ENCODE data around the gene PDE11A.

PDE11A gene

DNA sequence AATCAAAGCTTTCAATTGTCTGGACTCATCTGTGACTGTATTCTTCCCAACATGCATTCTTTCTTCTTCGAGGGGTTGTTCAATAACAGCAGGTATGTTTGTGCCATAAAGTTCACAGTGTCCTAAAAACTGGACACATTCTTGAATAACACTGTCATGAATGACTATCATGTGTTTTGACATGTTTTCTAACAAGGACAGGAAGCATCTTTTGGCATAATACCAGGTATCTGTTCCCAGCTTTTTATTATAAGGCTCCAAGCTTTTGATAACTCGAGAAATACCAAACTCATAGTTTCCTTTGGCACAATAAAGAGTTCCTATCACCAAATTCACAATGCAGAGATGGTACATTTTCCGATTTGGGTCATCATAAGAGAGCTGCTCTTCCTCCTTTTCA, 455.8 kb downstream of the PDE11A start:
- no peak for DNase-seq

DNA sequence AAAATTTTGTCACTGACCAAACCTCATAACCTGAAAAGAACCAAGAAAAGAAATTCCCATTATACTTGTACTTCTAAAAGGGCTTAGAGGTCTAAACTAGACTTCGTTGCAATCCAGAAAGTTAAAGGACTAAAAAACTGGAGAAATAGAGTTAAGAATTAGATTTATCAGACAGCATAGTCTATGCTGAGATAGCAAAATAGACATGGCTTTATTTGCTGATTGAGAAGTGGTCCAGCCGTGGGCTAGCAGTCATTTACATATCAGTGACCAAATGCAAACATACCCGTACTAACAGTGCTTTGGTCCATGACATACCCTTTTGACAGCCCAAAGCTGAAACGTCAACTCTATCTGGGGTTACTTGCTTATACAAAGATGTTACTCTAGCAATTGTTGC, 456.5 kb downstream of the PDE11A start:
- DNase-seq: no peak

DNA sequence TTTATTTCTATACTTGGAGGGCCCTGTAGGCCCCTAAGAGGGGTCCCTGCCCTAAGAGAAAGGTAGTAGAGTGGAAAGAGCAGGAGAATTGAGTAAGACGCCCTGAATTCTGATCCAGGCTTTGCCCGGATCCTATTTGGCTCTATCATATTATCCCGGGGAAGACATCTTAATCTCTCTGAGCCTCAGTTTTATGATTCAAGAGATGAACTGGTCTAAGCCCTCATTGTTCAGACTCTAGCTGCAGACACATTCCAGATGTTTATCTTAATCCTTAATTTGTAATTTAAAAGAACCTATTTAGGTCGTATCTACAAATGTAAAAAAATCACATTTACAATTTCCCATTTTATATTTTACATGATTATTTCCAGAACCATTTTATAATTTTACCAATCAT, 459.9 kb downstream of the PDE11A start:
- no peak for DNase-seq

DNA sequence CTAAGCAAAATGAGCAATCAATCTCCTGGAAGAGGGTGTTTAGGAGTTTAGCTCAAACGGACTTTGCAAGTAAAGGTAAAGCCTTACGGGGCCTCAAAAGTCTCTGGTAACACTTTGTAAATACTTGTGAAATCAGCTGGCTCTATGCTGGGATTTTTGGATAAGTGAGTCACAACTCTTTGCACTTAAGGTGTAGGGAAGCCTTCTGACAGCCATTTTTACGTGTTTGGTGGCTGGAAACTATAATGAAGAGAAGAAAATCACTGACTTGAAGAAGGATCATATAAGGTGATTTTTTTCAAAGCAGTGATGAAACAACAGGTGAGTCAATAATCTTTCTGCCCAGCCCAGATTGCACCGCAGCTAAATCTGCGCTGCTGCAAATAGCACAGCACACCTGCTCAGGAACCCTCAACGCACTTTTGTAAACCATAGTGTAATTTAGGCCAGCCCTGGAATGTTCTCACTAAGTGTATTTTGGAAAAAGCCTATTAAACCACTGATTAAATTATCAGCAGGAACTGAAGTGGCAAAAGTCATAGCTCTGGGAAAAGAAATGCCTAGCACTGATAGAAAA, 461.2 kb downstream of the PDE11A start:
- DNase-seq: no peak

DNA sequence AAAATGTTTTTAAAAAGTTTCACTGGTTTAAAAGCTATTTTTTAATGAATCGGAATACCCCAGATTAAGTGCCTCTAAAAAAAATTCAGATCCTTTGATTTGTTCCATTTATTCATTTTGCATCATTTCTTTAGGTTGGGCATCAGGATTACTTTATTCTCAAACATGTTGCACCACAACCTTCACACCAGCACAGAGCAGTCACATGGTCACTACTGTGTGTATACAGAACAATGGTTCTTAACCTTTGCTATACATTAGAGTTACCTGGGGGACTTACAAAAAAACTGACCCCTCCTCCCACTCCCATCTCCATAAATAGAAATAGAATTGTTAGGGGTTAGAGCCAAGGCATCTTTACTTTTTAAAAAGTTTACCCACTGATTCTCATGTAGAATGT, 461.8 kb downstream of the PDE11A start:
- no peak for DNase-seq

DNA sequence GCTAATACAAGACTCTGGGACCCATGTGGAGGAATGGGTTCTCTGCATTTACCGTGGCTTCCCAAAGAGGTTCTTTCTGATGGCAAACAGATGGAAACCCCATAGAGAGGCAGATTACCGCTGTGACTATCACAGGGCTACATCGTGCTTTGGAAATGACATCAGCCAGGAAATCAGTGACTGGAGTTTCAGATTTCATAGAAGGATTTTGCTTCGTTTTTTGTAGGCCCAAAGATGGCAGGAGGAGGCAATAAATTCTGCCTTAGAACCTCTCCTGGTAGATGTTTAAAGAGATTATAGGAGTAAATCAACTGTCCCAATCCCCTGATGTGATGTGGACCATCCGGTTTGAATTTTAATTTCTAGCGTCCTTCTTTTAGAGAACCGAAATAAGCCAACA, 465.9 kb downstream of the PDE11A start:
- peak; percentile 72 for DNase-seq

DNA sequence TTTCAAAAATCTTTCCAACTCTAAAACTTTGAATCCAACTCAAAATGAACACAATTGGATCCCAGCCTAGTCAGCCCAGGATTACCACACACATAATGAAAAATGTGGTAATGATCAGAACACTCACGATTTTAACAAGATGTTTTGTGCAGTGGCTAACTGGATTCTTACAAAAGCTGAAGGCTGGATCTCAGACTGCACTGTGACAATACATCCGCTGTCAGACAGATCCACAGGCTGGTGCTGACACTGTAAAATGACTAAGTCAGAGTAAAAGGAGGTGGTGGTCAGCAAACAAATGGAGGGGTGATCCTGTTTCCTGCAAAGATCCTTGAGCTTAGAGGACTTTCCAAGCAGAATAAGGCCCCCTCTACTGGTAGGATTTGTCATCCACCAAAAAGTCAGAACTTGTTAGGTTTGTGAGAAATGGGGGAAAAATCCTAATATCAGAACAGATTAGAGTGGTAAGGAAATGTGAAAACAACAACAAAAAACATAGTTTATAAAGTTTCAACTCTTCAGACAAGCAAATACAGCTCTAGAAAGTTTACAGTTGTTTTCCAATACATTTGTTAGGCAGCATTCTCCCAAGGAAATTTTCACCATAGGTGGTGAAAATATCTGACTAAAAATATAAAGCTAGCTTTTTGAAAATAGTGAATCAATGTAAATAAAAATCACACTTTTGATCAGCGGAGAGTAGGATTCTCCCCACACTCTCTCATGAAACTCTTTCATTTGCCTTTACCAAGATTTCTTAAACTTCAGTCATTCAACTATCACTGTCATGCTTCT, 468.1 kb downstream of the PDE11A start:
- peak; percentile 77 for DNase-seq

DNA sequence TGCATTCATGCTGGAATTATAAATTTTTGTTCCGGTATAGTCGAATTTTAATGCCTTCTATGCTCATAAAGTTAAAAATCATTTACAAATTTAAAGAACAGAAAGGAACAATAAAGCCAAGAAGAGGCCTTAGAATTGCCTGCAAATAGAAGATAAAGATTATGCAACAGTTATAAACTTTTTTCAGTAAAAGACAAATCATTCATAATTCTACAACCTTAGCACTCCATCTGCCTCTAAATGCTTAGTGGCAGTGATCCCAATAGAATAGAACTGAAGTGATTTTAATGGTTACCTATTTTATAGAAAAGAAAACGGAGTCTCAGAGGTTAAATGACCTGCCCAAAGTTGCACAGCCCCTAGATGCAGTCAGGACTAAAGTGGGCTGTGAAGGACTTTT, 468.8 kb downstream of the PDE11A start:
- no peak for DNase-seq

DNA sequence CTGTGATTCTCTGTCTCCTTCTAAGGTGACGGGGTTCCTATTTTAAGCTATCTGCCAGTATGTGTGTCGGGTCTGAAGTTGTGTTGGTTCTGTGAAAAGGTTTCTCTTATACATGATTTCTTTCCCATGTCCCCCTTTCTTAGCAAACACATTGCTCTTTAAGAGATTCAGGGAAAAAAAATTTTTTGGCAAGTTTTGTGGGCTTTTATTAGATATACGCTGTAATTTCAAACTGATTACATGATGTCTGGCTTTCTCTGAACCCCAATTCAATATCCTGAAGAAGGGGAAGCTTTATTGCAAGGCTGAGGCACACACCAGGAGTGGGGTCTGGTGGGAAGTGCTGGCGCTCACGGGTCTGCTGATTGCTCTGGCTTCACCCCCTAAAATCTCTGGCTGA, 469.4 kb downstream of the PDE11A start:
- no peak for DNase-seq

DNA sequence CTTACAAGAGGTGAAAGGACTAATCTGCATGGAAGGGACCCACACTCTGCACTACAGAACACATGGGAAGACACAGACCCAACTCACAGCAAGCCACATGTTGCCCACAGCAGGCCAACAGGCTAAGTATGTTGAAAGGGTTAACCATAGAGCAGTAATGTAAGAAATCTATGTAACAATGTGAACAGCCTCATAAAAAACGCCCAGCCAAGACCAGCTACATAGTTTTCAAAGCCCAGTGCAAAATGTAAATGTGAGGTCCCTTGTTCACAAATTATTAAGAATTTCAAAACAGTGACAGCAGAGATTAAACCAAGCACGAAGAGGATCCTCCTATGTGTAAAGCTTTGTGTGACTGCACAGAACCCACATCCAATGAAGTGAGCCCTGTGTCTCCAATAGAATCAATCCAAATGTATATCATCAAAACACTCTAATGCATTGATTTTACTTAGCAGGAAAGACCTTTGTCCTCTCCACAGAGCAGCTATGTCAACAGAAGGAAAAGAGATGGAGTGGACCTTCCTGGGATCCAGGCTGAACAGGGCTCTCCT, 469.9 kb downstream of the PDE11A start:
- DNase-seq: no peak

DNA sequence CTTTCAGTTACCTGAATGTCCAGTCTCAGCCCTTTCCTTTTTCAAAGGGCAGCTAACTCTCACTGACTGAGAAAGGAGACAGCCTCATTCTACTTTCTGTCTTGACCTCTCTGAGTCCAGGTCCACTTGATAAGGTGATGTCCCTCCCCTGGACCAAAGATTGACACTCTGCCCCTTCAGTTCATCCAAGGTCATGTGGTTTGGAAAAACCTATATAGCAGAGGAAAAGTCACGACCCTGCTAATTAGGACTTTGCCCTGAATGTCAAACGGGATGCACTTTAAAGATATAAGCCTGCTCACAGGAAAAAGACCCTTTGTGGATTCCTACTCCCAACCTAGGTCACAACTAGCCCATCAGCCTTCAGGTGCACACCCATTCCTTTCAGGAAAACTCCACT, 471.7 kb downstream of the PDE11A start:
- no peak for DNase-seq

DNA sequence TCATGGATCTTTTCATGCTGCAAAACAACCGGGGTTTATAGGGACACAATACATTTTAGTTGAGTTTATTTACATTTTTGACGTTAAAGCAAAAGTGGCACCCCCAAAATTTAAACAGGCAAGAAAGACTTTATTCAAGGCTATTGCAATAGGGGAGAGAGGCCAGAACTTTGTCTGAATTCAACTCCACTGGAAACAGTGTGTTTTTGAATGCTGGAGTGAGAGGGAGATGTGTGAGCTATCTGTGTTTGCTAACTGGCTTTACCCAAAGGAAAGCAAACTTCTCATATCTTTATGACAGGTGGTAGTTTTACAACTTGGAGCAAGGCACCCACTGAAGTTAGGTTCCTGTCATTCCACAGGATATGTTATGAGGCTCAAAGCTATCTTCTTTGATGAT, 472.6 kb downstream of the PDE11A start:
- no peak for DNase-seq

DNA sequence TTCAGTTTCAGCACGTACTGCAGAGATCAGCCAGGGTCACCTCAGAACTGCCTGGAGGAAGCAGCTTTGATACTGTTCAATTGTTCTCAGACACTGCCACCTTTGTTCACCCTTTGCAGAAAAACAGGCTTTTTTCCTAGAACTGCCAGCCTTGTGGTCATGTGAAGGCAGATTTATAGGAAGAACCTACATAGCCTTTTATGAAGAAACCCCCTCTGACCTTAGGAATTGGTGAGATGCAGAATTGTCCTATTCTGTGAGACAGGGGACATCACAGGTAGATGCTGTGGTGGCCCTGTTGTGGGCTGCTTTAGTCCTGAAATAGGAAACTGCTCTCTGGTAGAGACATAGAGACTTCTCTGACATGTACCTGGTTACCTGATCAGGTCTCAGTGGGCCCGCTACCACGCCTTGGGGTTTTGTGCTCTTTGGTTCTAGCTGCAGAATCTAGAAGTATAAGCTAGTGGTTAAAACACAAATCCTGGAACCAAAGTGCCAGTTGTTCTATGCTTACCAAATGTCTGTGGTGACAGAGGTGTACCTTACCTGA, 473.4 kb downstream of the PDE11A start:
- DNase-seq: no peak

DNA sequence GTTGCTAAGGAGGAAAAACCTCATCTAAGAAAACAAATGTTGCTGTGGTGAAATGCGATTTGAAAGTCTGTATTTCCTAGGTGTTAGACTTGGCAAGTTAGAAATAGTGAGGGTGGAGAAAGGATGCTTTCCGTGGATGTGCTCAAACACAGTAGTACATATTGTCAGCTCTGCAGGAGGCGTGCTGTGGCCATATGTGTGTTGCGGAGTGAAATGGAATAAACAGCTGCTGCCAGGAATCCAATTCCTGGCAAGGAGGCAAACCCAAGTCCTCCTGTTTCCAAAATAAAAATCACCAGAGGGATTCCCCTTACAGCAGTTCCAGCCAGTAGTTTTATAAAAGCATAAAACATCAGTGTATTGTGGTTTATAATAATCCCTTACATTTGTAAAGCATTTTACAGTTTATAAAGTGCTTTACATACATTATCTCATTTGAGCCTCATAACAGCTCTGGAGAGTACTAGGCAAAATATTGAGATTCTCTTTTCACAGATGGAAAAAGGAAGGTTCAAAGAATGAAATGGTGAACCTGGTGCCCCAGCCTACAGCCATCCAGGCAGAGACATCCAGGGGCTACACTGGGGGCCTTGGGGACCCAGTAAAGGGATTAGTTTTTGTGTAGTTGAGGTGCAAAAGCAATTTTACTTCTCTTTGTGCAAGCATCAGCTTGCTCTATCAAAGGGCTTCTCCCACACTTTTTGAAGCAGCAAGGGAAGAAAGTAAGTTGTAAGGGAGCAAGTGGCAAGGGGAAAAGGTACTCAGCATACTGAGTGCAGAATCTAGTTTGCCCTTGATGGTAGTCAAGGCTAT, 474.0 kb downstream of the PDE11A start:
- DNase-seq: peak; percentile 39

DNA sequence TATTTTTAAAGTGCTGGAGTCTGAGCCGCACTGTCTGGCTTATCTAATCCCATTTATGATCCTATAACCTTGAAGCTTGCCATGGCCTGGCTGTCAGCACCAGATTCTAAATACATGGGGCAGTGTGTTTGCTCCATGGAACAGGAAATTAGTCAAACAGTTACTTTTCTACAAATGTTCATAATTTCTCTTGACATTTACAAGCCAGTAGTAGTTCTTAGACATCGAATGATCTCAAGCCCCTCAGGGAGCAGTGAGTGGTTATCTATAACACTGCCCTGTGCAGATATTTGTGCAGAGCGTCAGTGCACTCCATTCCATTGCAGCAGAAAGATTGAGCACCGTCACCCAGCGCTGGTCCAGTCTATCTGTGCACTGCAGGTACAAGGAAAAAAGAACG, 474.8 kb downstream of the PDE11A start:
- no peak for DNase-seq

DNA sequence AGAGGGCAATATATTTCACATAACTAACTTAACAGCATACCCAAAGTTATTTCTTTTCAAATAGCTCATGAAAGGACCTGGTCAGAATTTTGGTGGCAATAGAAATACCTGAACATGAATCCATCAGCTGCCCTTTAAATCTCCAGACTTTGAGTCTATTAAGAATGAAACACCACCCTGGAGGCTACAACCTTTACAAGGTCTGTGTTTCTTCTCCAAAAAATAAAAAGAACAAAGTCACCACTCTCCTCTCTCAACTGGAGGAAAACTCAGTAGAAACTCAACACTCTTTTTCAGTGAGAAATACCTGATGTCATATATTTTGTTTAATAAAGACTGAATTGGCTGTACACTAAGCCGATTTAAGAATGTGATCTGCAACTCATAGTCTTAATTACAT, 475.7 kb downstream of the PDE11A start:
- no peak for DNase-seq

DNA sequence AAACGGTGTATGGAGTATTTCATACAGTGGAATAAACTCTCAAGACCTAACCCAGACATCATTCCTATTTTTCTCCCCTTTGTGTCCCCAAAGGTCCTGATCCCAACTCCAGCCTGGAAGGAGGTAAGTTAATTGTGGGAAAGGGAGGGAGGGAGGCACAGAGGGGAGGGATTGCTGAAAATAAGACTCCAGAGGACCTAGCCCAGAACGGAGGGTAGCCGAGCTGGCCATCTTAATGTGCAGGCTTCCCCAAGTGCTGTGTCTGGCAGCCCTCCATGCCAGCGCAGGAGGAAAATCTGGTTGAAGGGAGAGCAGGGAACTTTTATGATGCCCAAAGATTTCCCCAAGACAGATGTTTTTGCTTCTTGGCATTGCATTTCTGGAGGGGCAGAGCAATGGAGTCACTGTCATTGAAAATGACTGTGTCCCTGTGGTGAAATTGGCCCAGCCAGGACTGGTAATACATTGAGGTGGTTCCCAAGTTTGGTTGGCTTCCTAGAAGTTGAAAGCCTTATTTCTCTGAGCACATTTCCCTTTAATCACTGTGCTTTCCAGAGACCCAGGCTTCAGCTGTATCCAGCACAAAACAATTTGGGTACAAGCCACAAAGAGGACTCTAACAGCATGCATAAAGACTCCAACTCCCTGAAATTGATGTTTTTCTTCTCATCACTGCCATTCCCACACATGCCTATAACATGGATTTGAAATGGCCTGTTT, 477.3 kb downstream of the PDE11A start:
- no peak for DNase-seq

DNA sequence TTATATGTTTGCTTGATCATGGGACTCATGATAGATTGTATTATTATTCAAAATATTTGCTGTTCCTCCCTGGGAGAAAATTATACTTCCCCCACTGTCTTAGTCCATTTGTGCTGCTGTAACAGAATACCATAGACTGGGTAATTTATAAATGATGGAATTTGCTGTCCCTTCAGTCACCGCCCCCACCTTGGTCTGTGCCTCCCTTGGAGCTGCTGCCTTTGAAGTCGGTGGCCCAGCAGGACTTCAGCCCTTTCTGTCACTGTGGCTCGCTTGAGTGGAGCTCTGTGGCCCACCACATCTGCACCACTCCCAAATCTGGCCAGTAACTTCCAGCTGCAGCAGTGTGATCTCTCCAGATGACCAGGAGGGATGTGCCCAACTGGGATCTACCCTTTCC, 479.2 kb downstream of the PDE11A start:
- DNase-seq: no peak

DNA sequence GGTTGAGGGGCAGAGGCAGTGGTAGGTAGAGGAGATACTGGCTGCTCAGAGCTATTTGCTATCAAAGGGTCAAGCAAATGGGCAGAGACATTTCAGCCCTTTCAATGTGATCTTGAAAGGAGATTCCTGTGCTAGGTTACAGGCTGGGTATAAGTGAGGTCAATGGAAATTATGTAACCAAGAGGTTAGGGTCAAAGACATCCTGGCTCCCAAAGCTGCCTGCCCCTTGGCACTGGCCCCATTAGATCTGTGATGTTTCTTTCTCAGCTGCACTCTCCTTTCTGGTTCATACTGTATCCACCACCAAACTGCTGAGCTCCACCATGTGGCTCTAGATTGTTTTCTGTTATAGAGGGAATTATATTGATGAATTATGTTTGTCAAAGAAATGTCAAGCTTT, 479.6 kb downstream of the PDE11A start:
- no peak for DNase-seq

DNA sequence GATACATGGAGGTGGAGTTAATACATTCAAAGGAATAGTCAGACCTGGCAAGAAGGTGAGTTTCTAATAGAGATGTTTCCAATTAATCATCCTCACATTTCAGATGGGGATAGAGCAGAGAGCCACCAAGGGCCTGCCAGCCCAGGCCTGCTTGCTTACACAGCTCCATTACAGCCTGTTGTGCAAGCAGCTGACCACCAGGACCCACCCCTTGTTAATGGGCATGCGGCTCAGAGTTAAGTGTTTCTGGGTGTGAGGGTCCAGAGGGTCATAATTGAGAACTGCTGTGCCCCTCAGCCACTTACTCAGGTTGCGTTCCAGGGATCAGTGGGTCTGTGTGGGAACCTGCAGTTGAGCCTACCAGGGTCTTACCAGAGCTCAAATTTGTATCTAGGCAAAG, 480.2 kb downstream of the PDE11A start:
- DNase-seq: no peak

DNA sequence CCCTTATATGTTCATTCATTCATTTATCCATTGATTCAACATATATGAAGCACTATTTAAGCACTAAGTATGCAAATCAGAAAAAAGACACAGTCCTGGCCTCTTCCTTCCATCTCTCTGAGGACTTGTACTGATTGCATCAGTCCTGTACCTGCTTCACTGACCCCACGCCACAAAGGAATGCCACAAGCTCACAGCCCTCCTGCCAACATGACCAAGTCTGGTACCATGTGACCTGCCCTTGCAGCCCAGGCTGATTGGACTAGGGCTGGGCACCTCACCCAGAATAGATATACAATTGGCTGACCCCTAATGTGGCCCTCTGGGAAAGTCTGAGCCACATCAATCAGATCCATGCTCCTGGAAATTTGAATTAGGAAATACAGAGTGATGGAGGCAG, 483.4 kb downstream of the PDE11A start:
- DNase-seq: no peak

DNA sequence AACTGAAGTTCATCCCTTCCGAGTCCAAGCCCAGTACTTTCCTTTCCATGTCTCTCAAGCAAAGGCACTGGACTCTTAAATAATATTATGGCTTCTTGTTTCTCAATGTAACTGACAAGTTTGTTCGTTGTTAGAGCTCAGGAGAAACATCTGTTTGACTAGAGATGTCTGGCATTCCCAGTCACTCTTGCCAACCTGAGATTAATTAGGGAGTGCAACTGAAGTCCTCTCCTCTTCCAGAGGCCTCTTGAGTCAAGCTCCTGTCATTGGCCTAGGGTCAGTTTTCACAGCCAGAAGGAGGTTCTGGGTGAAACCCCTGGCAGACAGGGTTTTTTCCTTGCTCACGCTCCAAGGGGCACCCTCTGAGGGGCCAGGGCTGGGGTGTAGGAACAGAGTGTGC, 483.9 kb downstream of the PDE11A start:
- DNase-seq: no peak

DNA sequence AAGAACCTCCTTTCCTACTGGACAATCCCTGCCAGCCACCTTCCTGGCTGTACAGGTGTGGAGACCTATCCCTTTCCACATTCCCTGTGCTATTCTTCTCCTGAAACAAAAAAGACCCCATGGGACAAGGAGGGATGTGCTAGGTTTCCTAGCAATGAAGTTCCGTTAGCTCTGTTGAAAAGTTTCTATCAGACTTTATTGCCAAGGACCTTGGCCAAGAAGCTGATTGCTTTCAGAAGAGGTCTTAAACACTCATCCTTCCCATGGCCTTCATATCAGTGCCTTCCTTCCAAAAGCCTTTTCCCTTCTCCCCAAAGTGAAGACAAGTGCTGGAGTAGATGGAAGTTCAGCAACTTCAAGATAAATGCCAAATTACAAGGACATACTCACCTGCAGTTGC, 485.2 kb downstream of the PDE11A start:
- DNase-seq: no peak

All from fibroblast of skin of right biceps (primary cell).